GM19452 (cell line): ENCODE measurements around the gene COBL.

Experiments used
- ATAC-seq: cut with Tn5 transposase; IDR thresholded peaks from one replicate; pipeline ENCODE4 v1.9.1; 2021; ENCODE audit not compliant: unreplicated experiment

Gene COBL

DNA sequence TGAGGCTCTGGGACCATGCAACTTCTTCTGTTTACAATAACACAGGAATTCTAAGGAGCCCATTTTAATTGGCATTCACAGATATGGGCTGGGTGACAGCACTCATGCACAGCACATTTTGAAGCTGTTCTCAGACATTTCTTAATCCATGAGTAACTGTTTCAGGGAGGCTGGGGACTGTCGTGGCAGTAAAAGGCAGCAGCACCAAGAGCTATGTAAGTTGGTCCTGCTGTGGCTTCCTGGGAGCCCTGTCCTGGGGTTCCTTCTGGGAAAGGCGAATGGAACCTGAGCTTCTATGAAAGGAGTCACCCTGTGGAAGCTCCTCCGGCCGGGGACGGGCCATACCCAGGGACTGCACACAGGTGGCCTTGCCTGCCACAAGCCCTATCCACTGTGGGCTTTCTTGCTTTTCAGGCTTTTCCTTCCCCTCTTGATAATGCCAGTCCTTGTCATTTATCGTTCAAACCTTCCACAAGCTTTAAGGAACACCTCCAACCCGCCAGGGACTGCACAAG lies 40.5 kb downstream of the COBL start:
- no peak for ATAC-seq

DNA sequence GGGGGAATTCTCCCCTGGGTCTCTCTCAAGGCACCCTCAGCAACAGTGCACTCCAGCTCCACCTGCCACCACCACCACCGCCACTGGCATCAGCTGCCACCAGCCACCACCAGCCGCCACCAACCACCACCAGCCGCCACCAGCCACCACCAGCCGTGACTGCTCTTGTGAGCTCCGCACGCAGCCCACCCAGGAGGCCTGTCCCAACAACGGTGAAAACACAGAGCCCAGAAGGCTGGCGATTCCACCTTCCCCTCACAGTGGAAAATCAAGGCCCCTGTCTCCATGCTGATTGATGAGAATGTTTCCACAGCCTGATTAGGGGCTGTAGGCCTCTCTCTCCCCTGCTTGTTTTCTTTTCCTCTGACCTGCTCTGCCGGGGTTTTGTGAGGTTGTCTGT lies 41.1 kb downstream of the COBL start:
- ATAC-seq: no peak

DNA sequence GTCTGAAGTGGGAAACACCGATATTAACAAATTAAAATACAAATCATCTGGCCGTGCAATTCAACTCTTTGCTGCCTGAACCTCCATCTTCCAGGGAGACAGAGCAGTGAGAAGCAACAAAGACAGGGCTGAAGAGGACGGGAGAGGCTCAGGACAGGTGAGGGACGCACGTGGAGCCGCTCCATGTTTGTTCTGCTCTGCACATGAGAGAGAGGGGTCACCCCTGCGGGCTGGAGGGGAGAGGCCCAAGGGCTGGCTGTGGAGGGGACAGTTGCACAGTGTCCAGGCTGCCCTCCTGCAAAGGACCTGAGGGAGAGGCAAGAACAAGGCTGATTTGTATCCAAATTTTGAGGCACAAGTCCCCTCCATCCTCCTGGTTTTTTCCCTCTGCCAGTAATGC lies 41.7 kb downstream of the COBL start:
- no peak for ATAC-seq

DNA sequence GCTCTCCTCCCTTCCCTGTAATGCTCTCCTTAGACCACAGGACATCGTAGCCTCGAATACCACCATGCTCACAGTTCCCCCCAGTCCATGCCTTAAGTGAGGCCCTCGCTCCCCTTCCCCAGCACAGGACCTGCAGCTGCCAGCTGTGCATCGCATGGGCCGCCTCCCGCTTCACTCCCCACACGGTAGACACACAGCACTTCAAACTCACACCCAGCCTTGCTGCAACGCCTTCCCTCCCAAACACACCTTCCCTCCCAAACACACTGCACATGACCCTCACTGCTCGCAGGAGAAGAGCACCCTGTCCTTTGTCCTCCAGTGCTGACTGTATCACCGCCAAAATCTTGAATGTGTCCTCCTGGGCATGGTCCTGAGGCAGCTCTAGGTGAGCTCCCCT lies 42.6 kb downstream of the COBL start:
- ATAC-seq: no peak

DNA sequence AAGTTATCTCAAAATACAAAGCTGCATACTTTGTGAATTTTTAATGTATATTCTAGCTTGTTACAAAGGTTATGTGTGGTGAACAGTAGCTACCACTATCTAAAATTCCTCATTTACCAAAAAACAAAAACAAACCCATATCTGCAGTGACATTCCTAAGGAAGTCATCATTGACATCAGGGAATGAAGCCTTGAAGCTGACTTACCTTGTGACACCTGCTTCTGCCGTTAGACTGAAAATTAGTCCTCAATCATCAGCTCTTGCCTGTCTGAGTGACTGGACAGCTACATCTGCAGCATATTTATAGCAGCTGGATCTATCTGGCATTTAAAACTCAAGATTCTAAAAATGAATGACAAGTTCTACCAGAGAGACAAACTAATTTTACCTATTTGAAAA lies 43.2 kb downstream of the COBL start:
- no peak for ATAC-seq

DNA sequence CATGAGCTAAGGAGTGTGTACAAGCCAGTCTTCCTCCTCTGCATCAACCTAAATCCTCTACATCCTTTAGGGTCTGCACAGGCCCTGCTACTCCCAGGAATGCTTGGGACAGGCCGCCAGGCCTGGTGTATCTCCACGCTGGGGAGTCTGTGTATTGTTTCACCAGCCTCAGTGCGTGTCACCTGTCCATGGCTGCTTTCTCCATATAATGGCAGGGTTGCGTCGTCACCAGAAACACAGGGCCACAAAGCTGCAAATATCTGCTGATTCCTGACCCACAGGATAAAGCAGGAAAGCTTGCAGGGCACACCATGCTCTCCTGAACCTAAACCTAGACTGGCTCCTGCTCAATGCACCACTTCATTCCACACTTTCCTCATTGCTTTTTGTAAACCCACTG lies 45.6 kb downstream of the COBL start:
- ATAC-seq: no peak

DNA sequence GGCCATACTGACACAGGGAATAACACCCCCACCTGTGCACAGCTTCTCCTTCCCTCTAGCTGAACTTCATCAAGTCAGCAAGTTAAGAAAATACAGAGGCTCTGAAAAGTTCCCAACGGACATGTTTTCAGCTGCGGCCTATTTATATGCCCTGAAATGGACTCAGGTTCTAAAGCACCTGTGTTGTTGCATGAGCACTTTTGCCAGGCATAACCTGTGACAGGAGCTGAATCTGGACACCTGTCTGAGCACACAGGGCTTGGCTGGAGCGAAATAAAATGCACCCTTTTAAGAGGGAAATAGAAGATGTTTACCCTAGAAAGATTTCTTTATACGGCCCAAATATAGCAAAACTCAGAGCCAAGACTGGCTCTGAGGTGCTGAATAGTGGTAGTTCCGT lies 46.7 kb downstream of the COBL start:
- ATAC-seq: no peak

DNA sequence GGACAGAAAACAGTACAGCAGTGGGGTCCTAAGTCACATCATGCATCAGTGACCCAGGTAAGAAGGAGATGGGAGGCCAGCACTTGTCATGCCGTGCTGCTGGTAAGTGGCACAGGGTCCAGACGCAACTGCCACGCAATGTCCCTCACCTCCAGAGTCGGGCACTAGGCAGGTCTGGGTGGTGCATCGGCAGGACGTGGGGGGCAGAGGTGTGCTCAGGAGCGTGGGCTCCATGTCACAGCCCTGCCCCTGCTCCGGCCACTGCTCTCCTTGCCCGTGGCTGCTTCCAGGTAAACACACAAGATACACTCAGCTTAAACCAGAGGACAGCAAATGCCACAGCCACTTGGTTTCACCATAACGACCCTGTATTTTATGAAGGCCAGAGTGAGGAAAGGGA lies 47.3 kb downstream of the COBL start:
- ATAC-seq: no peak

DNA sequence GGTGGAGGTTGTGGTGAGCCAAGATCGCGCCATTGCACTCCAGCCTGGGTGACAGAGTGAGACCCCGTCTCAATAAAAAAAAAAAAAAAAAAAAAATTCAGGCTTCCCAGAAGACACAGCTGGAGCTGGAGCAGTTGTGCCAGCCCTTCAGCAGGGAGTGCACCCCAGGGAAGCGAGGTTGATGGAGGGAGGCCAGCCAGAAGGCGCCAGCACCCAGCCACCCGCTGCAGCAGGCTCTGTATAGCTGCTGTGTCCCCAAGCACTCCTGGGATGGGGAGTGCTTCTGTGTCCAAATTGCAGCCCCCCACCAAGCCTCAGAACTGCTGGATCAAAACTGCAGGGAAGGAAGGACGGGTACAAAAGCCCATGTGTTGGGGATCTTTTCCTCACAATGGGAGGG lies 47.8 kb downstream of the COBL start:
- no peak for ATAC-seq

DNA sequence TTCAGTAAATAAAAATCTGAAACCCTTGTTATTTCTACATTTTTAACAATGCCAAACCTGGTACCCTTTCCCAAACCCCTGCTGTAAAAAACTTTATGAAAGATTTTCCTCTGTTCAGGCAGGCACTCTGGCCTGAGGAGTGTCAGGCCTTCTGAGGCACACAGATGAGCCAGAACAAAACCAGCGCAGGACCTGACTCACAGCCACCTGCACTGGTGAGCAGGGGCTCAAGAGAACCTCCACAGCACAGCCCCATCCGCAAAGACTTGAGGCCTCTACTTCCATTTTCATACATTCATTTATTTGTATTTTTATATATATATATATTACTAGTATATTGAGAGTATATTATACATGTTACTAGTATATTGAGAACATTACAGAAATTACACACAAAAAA lies 49.4 kb downstream of the COBL start:
- ATAC-seq: no peak

DNA sequence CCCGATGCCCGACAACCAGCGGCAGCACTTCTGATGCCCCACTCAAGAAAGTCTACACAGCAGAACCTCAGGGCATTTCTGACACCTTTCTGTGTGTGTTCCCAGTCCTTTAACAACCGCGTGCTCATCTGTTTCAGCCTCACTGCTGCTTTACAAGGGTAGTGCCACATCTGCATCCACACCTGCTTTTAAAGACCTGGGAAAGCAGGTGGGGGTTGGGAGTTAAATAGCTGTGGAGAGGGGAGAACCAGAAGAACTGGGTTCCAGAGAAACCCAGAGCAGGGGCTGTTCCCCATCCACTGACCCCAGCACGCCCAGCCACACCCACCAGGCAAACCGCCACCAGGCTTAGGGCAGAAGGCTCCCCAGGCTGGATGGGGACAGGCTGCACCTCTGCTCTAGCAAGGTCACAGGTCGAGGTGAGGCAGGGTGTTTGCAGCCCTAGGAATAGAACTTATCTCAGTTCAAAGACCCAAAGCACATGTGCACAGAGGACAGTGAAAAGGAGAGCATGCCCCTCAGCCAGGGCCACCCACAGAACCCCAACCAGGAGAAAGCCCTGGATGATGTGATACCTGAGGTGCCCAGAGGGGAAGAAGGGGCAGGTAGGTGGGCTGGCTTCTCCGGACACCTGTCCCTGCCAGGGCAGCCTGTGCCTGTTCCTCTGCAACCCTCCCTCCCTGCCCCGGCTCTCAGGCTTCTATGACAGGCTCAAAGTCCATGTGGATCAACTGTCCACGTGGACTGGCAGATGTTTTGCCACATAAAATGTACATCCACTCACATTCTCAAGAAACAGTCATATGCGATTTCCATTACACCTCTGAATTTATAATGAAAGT lies 51.3 kb downstream of the COBL start:
- no peak for ATAC-seq

DNA sequence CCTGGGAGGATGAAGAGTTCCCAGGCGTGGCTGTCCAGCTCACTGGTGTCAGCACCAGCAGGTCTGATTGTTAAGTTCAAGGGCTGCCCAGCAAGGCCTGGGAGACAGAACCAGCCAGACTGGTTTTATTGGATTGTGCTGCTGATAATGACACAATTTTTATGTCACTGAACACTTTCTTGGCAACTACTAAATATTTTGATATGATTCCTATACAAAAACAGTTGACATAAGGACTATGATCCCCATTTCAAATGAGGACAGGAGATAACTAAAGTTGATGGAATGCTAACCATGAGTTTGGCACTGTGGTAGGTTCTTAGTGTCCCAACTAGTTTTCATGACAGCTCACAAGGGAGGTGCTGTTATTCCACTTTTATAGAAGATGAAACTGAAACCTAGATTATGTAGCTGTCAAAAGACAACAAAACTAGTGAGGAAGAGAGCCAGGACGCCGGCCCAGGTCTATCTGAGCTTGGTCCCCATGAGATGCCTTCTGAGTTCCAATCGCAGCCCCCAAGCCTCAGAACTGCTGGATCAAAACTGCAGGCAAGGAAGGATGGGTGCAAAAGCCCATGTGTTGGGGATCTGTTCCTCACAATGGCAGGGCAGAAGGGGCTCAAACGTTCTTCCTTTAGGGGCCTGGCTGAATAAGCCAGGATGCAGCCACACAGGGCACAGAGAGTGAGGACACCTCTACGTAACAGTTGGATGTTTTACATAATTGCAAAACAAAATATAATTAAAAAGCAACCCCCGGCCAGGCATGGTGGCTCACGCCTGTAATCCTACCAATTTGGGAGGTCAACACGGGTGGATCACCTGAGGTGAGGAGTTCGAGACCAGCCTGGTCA lies 52.8 kb downstream of the COBL start:
- no peak for ATAC-seq

DNA sequence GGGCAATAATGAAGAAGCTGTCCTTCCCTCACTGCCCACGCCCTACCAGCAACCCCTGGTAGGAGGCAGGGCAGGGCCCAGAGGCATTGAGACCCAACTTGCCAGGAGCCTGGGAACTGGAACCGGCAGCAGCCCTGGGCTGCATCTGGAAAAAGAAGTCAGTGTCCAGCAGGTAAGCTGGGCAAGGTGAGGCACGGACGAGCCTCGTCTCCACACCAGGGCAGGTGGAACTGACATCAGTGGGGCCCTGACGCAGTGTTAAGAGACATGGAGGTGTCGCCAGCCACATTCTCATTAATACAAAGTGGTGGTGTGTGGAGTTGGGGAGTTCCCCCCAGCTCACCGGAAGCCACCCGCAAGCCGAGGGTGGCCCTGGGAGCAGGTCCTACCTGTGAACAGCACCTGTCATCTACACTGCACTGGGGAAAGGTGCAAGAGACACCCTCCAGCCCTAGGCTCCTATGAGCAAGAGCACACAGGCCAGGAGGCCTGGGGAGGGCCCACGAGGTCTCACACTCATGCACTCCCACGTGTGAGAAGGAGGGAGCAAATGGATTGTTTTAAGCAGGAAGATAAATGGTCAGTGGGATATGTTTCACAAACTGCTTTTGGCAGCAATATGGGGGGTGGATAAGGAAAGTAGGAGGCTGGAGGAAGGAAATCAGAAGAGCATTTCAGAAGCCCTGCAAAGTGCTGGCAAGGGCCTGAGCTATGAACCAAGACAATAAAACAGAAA lies 53.6 kb downstream of the COBL start:
- ATAC-seq: no peak

DNA sequence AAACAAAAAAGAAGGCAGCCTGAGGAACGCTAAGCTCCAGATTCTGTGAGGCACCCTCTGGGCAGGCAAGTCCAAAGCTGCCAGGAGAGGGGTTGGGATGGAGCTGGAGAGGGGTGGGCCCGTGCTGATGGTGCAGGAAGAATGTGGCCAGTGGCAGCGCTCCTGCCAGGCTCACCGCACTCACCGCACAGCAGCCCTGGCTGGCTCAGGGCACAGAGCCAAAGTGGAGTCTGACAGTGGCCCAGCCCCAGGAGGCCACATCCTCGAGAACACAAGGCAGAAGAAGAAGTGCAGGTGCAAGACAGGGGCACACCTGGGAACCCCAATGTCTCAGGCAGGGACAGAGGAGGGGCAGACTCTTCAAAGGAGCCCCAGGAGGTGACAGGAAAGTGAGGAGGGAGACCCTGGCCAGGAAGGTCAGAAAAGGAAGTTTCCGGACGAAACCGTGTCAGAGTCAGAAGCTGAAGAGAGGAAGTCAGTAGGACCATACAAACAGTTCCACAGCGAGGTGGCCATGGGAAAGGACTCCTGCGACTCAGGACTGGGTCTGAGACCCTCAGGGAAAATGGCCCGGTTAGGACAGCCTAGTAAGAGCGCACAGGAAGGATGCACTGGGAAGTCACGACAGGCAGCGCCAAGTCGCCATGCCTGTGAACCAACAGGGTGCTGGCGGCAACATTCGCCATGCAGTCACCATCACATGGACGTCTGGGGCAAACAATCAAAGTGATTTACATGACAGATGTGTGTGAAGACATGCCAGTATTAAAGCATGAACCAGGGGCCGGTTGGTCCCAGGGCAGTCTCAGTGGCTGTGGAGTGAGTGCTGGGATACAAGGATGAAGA lies 54.4 kb downstream of the COBL start:
- no peak for ATAC-seq

DNA sequence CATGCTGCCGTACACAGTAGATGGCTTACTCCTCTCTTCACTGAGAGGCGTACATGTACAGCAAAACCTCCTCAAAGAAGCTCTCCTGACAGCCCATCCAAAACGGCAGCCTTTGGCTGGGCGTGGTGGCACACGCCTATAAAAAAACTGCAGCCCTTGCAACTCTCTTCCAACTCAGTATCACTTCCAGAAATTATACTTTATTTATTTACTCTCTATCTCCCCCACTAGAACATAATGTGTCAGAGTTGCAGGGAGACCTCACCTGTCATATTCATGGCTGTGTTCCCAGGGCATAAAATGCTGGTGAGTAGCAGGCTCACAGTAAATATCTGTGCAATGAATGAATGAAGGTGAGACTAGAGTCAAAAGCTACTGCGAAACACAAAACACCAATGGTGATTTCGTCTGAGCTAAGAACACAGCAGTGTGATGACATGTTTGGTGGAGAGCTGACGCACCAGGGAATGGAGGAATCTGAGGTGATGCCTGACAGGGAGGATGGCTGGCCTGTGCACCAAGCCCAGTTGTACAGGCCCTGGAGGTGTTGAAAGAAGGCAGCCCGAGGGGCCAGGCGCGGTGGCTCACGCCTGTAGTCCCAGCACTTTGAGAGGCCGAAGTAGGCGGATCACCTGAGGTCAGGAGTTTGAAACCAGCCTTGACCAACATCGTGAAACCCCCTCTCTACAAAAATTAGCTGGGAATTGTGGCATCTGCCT lies 55.3 kb downstream of the COBL start:
- no peak for ATAC-seq

DNA sequence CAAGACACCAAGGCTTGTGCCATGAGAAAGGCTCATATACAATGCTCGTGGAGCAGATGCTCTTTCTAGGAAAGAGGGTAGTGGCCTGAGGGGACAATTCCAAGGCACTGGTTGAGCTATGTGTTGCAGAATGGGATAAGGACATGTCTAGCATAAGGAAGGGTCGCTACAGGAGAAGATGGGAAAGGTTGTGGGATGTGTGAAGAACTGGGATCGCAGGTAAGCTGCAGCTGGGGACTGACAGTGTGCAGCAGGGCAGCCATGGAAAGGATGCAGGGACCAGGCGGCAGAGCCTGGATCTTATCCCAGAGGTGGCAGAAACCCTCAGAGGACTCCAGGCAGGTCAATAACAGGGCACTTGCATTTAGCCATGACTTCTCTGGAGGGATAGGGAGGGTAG lies 56.1 kb downstream of the COBL start:
- ATAC-seq: no peak

DNA sequence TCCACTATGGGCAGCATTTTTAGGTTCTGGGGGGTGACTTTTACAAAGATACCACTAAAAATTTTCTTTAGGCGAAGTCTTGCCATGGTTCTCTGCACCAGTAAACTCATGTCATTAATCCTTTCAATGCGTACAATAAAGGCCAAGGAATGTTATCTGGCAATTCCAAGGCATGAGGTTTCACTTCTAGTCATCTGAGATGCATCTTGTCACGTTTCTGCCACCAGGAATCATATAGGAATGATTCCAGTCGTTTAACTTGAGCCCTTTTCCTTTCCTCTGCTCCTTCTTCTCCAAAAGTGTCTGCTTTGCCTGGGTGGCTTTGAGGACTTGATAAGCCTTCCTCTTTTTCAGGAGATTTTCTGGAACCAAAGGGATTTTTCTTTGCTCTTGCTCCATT lies 56.8 kb downstream of the COBL start:
- no peak for ATAC-seq

DNA sequence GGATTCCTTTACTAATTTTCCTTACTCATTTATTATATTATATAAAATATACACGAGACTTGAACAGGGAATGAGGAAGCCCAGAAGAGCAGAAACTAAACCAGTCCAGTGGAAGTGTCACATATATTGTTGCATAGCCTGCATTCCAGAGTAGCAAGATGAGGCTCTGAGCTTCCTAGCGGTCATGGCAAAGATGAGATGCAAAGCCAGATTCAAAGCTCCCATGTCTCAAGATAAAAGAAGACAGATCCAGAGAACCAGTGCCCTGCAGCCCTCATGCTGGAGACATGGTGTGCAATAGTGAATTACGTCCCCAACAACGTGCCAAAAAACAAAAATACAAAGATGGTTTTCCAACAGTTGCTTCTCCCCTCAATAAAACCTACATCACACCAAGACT lies 59.7 kb downstream of the COBL start:
- ATAC-seq: no peak

DNA sequence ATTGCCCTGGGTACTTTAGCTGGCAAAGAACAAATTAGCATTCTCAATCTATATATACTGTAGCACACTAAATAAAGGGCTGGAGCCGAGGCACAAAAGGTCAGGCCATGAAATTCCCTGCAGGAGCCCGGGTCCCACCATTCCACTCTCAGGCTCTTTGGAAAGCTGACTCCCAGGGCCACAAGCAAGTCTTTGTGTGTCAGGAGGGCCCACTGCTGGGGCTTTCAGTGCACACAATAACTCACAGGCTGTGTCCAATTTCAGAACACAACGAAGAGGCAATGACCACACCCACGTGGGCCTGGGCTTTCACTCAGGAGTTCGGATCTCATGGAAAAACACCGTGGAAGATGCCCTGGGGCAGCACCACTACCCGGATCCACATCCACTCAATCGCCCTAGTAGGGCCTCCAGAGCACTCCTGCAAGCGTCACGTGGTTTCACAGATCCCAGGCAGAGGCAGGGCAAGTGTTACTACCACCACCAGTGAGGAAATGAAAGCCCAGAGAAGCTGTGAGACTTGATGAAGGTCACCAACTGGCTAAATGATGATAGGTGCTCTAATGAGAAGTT lies 60.3 kb downstream of the COBL start:
- ATAC-seq: no peak
